H9 (cell line): ENCODE measurements around the gene BEGAIN. TPM values are rescaled to one million over a fixed set of nuclear protein-coding genes. Genes with fewer than 3 reads are reported as not detected.

Source experiments
- DNase-seq: peaks from one replicate; pipeline ENCODE4 v3.0.0-alpha.2; 2017
- H2AFZ ChIP-seq: one replicate; pipeline ENCODE4 v1.6.1; 2013; ENCODE audit warnings: mild to moderate bottlenecking, low read length, control low read depth, moderate library complexity
- H2AK5ac ChIP-seq: 2 replicates; pipeline ENCODE4 v1.6.1; 2013; ENCODE audit warnings: low read length, control low read depth, mixed read lengths; ENCODE audit not compliant: insufficient read length
- H2BK120ac ChIP-seq: one replicate; pipeline ENCODE4 v1.6.1; 2013; ENCODE audit warnings: low read depth, mild to moderate bottlenecking, low read length, control low read depth, inconsistent platforms; ENCODE audit not compliant: poor library complexity, severe bottlenecking
- H2BK12ac ChIP-seq: 2 replicates; pipeline ENCODE4 v1.6.1; 2013; ENCODE audit warnings: low read length, control low read depth, mixed read lengths, low read depth; ENCODE audit not compliant: insufficient read length
- H2BK15ac ChIP-seq: 2 replicates; pipeline ENCODE4 v1.6.1; 2013; ENCODE audit warnings: low read depth, low read length, control low read depth
- H2BK20ac ChIP-seq: one replicate; pipeline ENCODE4 v1.6.1; 2013; ENCODE audit warnings: low read depth, mild to moderate bottlenecking, low read length, control low read depth, inconsistent platforms; ENCODE audit not compliant: poor library complexity, severe bottlenecking
- H2BK5ac ChIP-seq: 2 replicates; pipeline ENCODE4 v1.6.1; 2013; ENCODE audit warnings: low read length, control low read depth, mixed read lengths; ENCODE audit not compliant: insufficient read length
- H3K14ac ChIP-seq: 2 replicates; pipeline ENCODE4 v1.6.1; 2013; ENCODE audit warnings: low read length, control low read depth; ENCODE audit not compliant: insufficient read depth
- H3K18ac ChIP-seq: 2 replicates; pipeline ENCODE4 v1.6.1; 2013; ENCODE audit warnings: low read depth, mild to moderate bottlenecking, mixed read lengths, low read length, control low read depth; ENCODE audit not compliant: insufficient read length
- H3K23ac ChIP-seq: 2 replicates; pipeline ENCODE4 v1.6.1; 2013; ENCODE audit warnings: low read length, control low read depth, mixed read lengths, low read depth; ENCODE audit not compliant: insufficient read length
- H3K23me2 ChIP-seq: 2 replicates; pipeline ENCODE4 v1.6.1; 2013; ENCODE audit warnings: low read depth, mild to moderate bottlenecking, mixed read lengths, low read length, control low read depth; ENCODE audit not compliant: insufficient read length, poor library complexity, severe bottlenecking
- H3K27ac ChIP-seq: 2 replicates; pipeline ENCODE4 v1.5.1; 2013; ENCODE audit warnings: low read length, control low read depth, mixed read lengths, low read depth; ENCODE audit not compliant: insufficient read length
- H3K27me3 ChIP-seq: 2 replicates; pipeline ENCODE4 v1.6.1; 2013; ENCODE audit warnings: low read length, control low read depth, inconsistent platforms; ENCODE audit not compliant: insufficient read depth
- H3K4ac ChIP-seq: 2 replicates; pipeline ENCODE4 v1.6.1; 2013; ENCODE audit warnings: low read depth, mild to moderate bottlenecking, control low read depth, inconsistent platforms, low read length, moderate library complexity
- H3K4me1 ChIP-seq: 2 replicates; pipeline ENCODE4 v1.6.1; 2013; ENCODE audit warnings: low read length, control low read depth, inconsistent platforms; ENCODE audit not compliant: insufficient read depth
- H3K4me2 ChIP-seq: 2 replicates; pipeline ENCODE4 v1.6.1; 2013; ENCODE audit warnings: low read length, control low read depth, mixed read lengths; ENCODE audit not compliant: insufficient read length, insufficient read depth
- H3K56ac ChIP-seq: 2 replicates; pipeline ENCODE4 v1.6.1; 2013; ENCODE audit warnings: low read depth, mild to moderate bottlenecking, mixed read lengths, low read length, control low read depth; ENCODE audit not compliant: insufficient read length
- H3K79me1 ChIP-seq: 2 replicates; pipeline ENCODE4 v1.6.1; 2013; ENCODE audit warnings: low read depth, mild to moderate bottlenecking, moderate library complexity, low read length, control low read depth, inconsistent platforms; ENCODE audit not compliant: insufficient read depth, poor library complexity, severe bottlenecking
- H3K79me2 ChIP-seq: 2 replicates; pipeline ENCODE4 v1.6.1; 2013; ENCODE audit warnings: low read length, control low read depth, inconsistent platforms; ENCODE audit not compliant: insufficient read depth
- H3K9ac ChIP-seq: 2 replicates; pipeline ENCODE4 v1.6.1; 2013; ENCODE audit warnings: low read length, control low read depth, mixed read lengths; ENCODE audit not compliant: insufficient read length; ENCODE audit errors: extremely low read depth
- H3K9me3 ChIP-seq: one replicate; pipeline ENCODE4 v1.6.1; 2013; ENCODE audit warnings: low read depth, low read length, inconsistent platforms; ENCODE audit not compliant: control insufficient read depth
- H3T11ph ChIP-seq: one replicate; pipeline ENCODE4 v1.6.1; 2013; ENCODE audit warnings: mild to moderate bottlenecking, low read length, control low read depth, inconsistent platforms
- H4K20me1 ChIP-seq: one replicate; pipeline ENCODE4 v1.6.1; 2013; ENCODE audit not compliant: control insufficient read depth, insufficient read length, insufficient read depth
- H4K5ac ChIP-seq: 2 replicates; pipeline ENCODE4 v1.6.1; 2013; ENCODE audit warnings: low read depth, mild to moderate bottlenecking, mixed read lengths, low read length, control low read depth; ENCODE audit not compliant: insufficient read length
- H4K8ac ChIP-seq: replicated peaks from 2 replicates; pipeline ENCODE4 v1.6.1; 2013; ENCODE audit warnings: low read length, control low read depth, mixed read lengths, low read depth; ENCODE audit not compliant: insufficient read length
- H4K91ac ChIP-seq: 2 replicates; pipeline ENCODE4 v1.6.1; 2013; ENCODE audit warnings: low read depth, mild to moderate bottlenecking, moderate library complexity, mixed read lengths, low read length, control low read depth; ENCODE audit not compliant: insufficient read length
- H3K27ac Mint-ChIP-seq, 3 experiments: 2 replicates in 2 of 3; 3 replicates in 1 of 3; pipeline ENCODE4 v1.8.0; 2020 to 2021; ENCODE audit warnings: mixed read lengths in 3 of 3, mild to moderate bottlenecking in 1 of 3, moderate library complexity in 1 of 3
- H3K27me3 Mint-ChIP-seq: 2 replicates; pipeline ENCODE4 v1.8.0; 2021; ENCODE audit warnings: low read depth, mild to moderate bottlenecking, moderate library complexity, mixed read lengths
- H3K36me3 Mint-ChIP-seq, 3 experiments: 2 replicates in 2 of 3; 3 replicates in 1 of 3; pipeline ENCODE4 v1.8.0; 2020 to 2021; ENCODE audit warnings: low read depth in 3 of 3, mixed read lengths in 3 of 3; ENCODE audit not compliant: insufficient read depth in 1 of 3
- H3K4me1 Mint-ChIP-seq, 2 experiments: 2 replicates each; pipeline ENCODE4 v1.8.0; 2020; ENCODE audit warnings: mixed read lengths in 2 of 2
- H3K4me3 Mint-ChIP-seq, 2 experiments: 2 replicates in 1 of 2; 3 replicates in 1 of 2; pipeline ENCODE4 v1.8.0; 2020 to 2021; ENCODE audit warnings: mild to moderate bottlenecking in 2 of 2, mixed read lengths in 2 of 2, moderate library complexity in 1 of 2
- H3K9me3 Mint-ChIP-seq, 2 experiments: 2 replicates in 1 of 2; 3 replicates in 1 of 2; pipeline ENCODE4 v1.8.0; 2020; ENCODE audit warnings: mild to moderate bottlenecking in 2 of 2, mixed read lengths in 2 of 2, moderate library complexity in 1 of 2
- WGBS: extraction: QIAGEN DNeasy Blood & Tissue Kit; methylation state at CpG from one replicate; pipeline ENCODE4 v1.1.7; 2013; ENCODE audit warnings: missing lambda C conversion rate, low lambda C conversion rate, mixed read lengths; ENCODE audit not compliant: insufficient read length; ENCODE audit errors: extremely low coverage; 5-methylcytosine and 5-hydroxymethylcytosine counted together
- total RNA-seq: library from RNA; stranded (reverse); gene quantifications from 2 replicates; pipeline ENCODE4 v1.2.1, GENCODE V29; 2021
- TF ChIP-seq, protein P1 (sequence below): fragments of 200-600 bp; sonication (generic); conservative IDR thresholded peaks from 3 replicates; pipeline ENCODE4 v1.8.0; 2021; ENCODE audit warnings: antibody characterized with exemption, mild to moderate bottlenecking

The BEGAIN gene
- total RNA-seq, 1 experiment from 2014 or later: 2.6 TPM

DNA sequence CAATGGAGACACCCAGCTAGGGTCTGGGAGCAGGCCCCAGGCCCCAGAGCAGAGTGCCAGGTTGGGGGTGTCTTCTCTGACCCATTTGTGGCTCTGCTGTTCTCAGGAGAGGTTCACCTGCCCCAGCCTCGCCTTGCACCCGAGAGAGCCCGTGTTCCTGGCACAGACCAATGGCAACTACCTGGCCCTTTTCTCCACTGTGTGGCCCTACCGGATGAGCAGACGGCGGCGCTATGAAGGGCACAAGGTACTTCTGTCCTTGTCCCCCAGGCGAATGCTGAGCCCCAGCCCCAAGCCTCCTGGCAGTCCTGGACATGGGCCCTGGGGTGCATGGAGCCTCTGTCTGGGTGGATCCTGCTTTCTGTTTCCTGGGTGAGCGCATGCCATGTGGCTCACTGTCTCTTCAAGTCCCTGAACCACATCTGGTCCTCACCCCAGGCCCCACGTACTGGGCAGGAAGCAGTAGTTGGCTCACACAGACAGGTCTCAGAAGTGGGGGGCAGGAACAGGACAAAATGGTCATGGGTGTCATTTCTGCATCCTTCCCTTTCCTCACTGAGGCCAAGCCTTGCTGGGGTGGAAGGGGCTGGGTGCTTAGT is 58.2 kb downstream of the BEGAIN start:
- Histone ChIP-seq H3K23me2 (no peaks in the 10 kb centered on the region), H3K27me3 (no peaks in the 10 kb centered on the region; the same call in 1 of the 2 replicates), H3K27ac (no peak overlapping the region), H3K9me3 (no peaks in the 10 kb centered on the region), H2BK15ac (no peak overlapping the region), H2BK5ac (no peak overlapping the region), H2BK12ac (no peak overlapping the region), H3K23ac (no peak overlapping the region), H2BK20ac (no peak overlapping the region), H4K91ac (no peak overlapping the region), H3K4ac (no peak overlapping the region), H3K79me1 (no peaks in the 10 kb centered on the region), H3K79me2 (no peaks in the 10 kb centered on the region), H3K14ac (no peak overlapping the region), H4K20me1 (peaks cover 3% of the 10 kb centered on the region), H4K5ac (no peak overlapping the region), H2AFZ (no peak overlapping the region), H2BK120ac (no peak overlapping the region), H3K4me2 (no peak overlapping the region), H2AK5ac (no peak overlapping the region), H3T11ph (no peak overlapping the region), H3K18ac (no peak overlapping the region), H3K56ac (no peak overlapping the region), H3K4me1 (no peaks in the 10 kb centered on the region), H4K8ac (no peak overlapping the region), H3K9ac (no peak overlapping the region)
- Mint-ChIP-seq H3K36me3 (no peaks in the 10 kb centered on the region), H3K27ac (no peak overlapping the region), H3K9me3 (no peaks in the 10 kb centered on the region), H3K27me3 (no peaks in the 10 kb centered on the region), H3K4me3 (no peak overlapping the region), H3K4me1 (peaks cover 1 to 2% of the 10 kb centered on the region in 2 experiments; a peak in 3 of 4 replicates)
- TF ChIP-seq, protein P1, sequence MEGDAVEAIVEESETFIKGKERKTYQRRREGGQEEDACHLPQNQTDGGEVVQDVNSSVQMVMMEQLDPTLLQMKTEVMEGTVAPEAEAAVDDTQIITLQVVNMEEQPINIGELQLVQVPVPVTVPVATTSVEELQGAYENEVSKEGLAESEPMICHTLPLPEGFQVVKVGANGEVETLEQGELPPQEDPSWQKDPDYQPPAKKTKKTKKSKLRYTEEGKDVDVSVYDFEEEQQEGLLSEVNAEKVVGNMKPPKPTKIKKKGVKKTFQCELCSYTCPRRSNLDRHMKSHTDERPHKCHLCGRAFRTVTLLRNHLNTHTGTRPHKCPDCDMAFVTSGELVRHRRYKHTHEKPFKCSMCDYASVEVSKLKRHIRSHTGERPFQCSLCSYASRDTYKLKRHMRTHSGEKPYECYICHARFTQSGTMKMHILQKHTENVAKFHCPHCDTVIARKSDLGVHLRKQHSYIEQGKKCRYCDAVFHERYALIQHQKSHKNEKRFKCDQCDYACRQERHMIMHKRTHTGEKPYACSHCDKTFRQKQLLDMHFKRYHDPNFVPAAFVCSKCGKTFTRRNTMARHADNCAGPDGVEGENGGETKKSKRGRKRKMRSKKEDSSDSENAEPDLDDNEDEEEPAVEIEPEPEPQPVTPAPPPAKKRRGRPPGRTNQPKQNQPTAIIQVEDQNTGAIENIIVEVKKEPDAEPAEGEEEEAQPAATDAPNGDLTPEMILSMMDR: no peak
- peak; percentile 22 for DNase-seq
- no CpG with 5 or more reads among the region's 10 CpGs for WGBS
